Caco-2 (cell line): ENCODE data around the gene GABRA4. TPM values are rescaled to one million over a fixed set of nuclear protein-coding genes. Genes with fewer than 3 reads are reported as not detected.

Experiments
- BruUV-seq: library from RNA; stranded (reverse); fragments of 400-500 nt; replicated peaks from 2 replicates; lab custom pipeline; 2021; lab: Mats Ljungman, UMichigan
- CTCF ChIA-PET: fragments of 300-600 bp; sonication (Branson Sonifier 250); formaldehyde crosslinking; loops from one replicate; lab custom pipeline; 2022; ENCODE audit warnings: antibody characterized with exemption; lab: Charles Lee
- POLR2A ChIA-PET: fragments of 300-600 bp; sonication (Branson Sonifier 250); formaldehyde crosslinking; loops from one replicate; lab custom pipeline; 2022; ENCODE audit warnings: antibody characterized with exemption; lab: Charles Lee
- DNase-seq, 2 experiments: peaks; one replicate each; pipeline versions ENCODE4 v3.0.0 to v3.0.0-alpha.2; 2020 to 2022
- H3K27me3 ChIP-seq: replicated peaks from 2 replicates; pipeline ENCODE4 v1.6.0; 2011; ENCODE audit warnings: low read length; ENCODE audit not compliant: control insufficient read depth, insufficient read depth
- H3K36me3 ChIP-seq: 2 replicates; pipeline ENCODE4 v1.5.1; 2011; ENCODE audit warnings: low read length; ENCODE audit not compliant: control insufficient read depth, insufficient read depth
- H3K4me1 ChIP-seq: fragments of 250-450 bp; sonication (Bioruptor Pico); 2 replicates; pipeline ENCODE4 v1.5.1; 2020; ENCODE audit warnings: mild to moderate bottlenecking
- H3K4me3 ChIP-seq: 2 replicates; pipeline ENCODE4 v1.5.1; 2011; ENCODE audit warnings: low read depth, mild to moderate bottlenecking, control low read depth, low read length
- H3K9me3 ChIP-seq: fragments of 250-450 bp; sonication (Bioruptor Pico); 2 replicates; pipeline ENCODE4 v1.5.1; 2020; ENCODE audit warnings: mild to moderate bottlenecking, moderate library complexity
- H3K27ac Mint-ChIP-seq: one replicate; pipeline ENCODE4 v1.8.0; 2022; ENCODE audit warnings: mixed read lengths; ENCODE audit not compliant: unreplicated experiment
- H3K27me3 Mint-ChIP-seq: one replicate; pipeline ENCODE4 v1.8.0; 2022; ENCODE audit warnings: mixed read lengths; ENCODE audit not compliant: insufficient read depth, unreplicated experiment
- H3K36me3 Mint-ChIP-seq: one replicate; pipeline ENCODE4 v1.8.0; 2022; ENCODE audit warnings: mild to moderate bottlenecking, mixed read lengths; ENCODE audit not compliant: insufficient read depth, unreplicated experiment
- H3K4me1 Mint-ChIP-seq: one replicate; pipeline ENCODE4 v1.8.0; 2022; ENCODE audit warnings: low read depth, mixed read lengths; ENCODE audit not compliant: unreplicated experiment
- H3K4me3 Mint-ChIP-seq: one replicate; pipeline ENCODE4 v1.8.0; 2022; ENCODE audit warnings: mild to moderate bottlenecking, moderate library complexity, mixed read lengths; ENCODE audit not compliant: unreplicated experiment
- H3K9me3 Mint-ChIP-seq: one replicate; pipeline ENCODE4 v1.8.0; 2022; ENCODE audit warnings: mixed read lengths; ENCODE audit not compliant: unreplicated experiment
- intact Hi-C: fragments of 100-400 bp; cut with micrococcal nuclease; formaldehyde crosslinking; loops from one replicate; pipeline ENCODE4 v1.10.0; 2022; ENCODE audit not compliant: unreplicated experiment
- total RNA-seq: library from RNA; stranded (reverse); gene quantifications from 2 replicates; pipeline ENCODE4 v1.2.3, GENCODE V29; 2022
- TF ChIP-seq, protein P1 (sequence below), 2 experiments: fragments of 200-600 bp in 1 of 2; IDR thresholded peaks; 1 replicate in 1 of 2; 2 replicates in 1 of 2; pipeline versions ENCODE4 v1.5.1 to v1.8.0; 2011 to 2022; ENCODE audit warnings: antibody characterized with exemption in 1 of 2, control low read depth in 1 of 2, inconsistent platforms in 1 of 2, low read depth in 1 of 2, low read length in 1 of 2, mild to moderate bottlenecking in 1 of 2, moderate library complexity in 1 of 2; ENCODE audit not compliant: insufficient read depth in 1 of 2, severe bottlenecking in 1 of 2, unreplicated experiment in 1 of 2

The GABRA4 gene
- total RNA-seq, 1 experiment from 2014 or later, result 8.1 TPM

DNA sequence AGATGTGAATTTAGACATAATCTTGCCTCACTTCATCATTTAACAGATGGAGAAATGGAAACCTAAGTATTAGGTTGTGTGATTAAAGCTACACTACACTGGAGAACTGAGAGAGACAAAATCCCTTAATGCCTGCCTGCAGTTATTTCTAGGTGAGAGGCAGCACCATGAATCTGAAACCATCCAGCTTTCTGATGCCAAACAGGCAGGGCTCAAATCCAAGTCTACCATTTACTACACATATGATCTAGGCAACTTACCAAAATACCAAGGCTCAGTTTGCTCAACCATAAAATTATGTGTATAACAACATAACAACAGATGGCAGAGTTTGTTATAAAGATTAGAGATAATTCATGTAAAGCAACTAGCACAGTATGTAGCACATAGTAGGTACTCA is 38.7 kb downstream of the GABRA4 start:
- Mint-ChIP-seq H3K4me1 (no peaks in the 10 kb centered on the region), H3K9me3 (no peaks in the 10 kb centered on the region), H3K4me3 (no peak overlapping the region), H3K27ac (no peak overlapping the region), H3K27me3 (no peaks in the 10 kb centered on the region), H3K36me3 (no peaks in the 10 kb centered on the region)
- Histone ChIP-seq H3K4me3 (no peak overlapping the region), H3K36me3 (no peaks in the 10 kb centered on the region), H3K27me3 (no peaks in the 10 kb centered on the region), H3K9me3 (no peaks in the 10 kb centered on the region), H3K4me1 (no peaks in the 10 kb centered on the region)
- BruUV-seq, result no TSS peak
- ChIA-PET POLR2A (no interaction called here), CTCF (no interaction called here)
- TF ChIP-seq, protein P1, sequence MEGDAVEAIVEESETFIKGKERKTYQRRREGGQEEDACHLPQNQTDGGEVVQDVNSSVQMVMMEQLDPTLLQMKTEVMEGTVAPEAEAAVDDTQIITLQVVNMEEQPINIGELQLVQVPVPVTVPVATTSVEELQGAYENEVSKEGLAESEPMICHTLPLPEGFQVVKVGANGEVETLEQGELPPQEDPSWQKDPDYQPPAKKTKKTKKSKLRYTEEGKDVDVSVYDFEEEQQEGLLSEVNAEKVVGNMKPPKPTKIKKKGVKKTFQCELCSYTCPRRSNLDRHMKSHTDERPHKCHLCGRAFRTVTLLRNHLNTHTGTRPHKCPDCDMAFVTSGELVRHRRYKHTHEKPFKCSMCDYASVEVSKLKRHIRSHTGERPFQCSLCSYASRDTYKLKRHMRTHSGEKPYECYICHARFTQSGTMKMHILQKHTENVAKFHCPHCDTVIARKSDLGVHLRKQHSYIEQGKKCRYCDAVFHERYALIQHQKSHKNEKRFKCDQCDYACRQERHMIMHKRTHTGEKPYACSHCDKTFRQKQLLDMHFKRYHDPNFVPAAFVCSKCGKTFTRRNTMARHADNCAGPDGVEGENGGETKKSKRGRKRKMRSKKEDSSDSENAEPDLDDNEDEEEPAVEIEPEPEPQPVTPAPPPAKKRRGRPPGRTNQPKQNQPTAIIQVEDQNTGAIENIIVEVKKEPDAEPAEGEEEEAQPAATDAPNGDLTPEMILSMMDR (IDR thresholded peaks at IDR 0.05; ENCODE audit: insufficient read depth in 1 of 2, low read depth in 1 of 2, low read length in 1 of 2, severe bottlenecking in 1 of 2, unreplicated experiment in 1 of 2), result no peak
- intact Hi-C loops, result no loop called here
- DNase-seq, result no peak

DNA sequence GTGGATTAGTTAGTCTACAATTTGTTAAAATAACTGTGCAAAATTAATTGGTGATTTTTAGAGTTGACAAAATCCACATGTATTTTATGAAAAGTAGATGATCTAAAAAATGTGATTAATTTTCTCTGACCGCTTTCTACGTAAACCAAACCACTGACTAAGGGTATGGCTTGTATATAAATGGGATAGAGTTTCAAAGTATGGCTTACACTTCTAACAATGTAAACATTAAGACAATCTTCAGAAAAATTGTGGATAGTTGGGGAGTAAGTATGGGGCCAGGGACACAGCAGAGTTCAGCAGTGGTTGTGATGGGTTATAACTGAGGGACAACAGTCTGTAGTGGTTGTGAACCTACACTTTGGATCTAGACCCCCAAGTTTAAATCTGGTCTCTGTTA is 39.8 kb downstream of the GABRA4 start:
- Histone ChIP-seq H3K36me3 (no peaks in the 10 kb centered on the region), H3K9me3 (no peaks in the 10 kb centered on the region), H3K27me3 (no peaks in the 10 kb centered on the region), H3K4me3 (no peak overlapping the region), H3K4me1 (no peaks in the 10 kb centered on the region)
- H3K9me3 Mint-ChIP-seq, result no peaks in the 10 kb centered on the region
- H3K4me3 Mint-ChIP-seq, result no peak overlapping the region
- ChIA-PET POLR2A (no interaction called here), CTCF (no interaction called here)
- DNase-seq, result no peak
- H3K27ac Mint-ChIP-seq, result no peak overlapping the region
- BruUV-seq, result no TSS peak
- H3K27me3 Mint-ChIP-seq, result no peaks in the 10 kb centered on the region
- no peaks in the 10 kb centered on the region for H3K36me3 Mint-ChIP-seq
- no peaks in the 10 kb centered on the region for H3K4me1 Mint-ChIP-seq
- intact Hi-C loops, result no loop called here
- TF ChIP-seq, protein P1 (IDR thresholded peaks at IDR 0.05; ENCODE audit: insufficient read depth in 1 of 2, low read depth in 1 of 2, low read length in 1 of 2, severe bottlenecking in 1 of 2, unreplicated experiment in 1 of 2), result no peak

DNA sequence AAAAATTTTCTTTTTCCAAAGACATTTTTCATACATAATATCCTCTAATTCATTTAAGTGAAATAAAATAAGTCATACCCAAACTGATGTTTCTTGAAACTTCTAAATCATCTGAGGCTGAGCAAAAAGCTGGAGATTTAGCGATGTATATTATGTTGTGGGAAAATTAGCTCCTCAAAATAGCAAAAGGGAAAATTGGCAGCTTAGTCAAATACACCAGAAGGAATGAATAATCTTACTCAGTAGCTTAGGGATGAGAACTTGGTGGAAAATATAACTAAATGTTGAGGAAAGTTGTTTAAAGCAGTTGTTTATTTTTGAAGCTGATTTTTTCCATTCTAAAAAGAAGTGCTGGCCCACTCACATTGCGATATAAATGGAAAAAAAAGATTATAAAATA is 40.9 kb downstream of the GABRA4 start:
- Histone ChIP-seq H3K4me1 (no peaks in the 10 kb centered on the region), H3K27me3 (no peaks in the 10 kb centered on the region), H3K4me3 (no peak overlapping the region), H3K36me3 (no peaks in the 10 kb centered on the region), H3K9me3 (no peaks in the 10 kb centered on the region)
- H3K27me3 Mint-ChIP-seq, result no peaks in the 10 kb centered on the region
- no peaks in the 10 kb centered on the region for H3K4me1 Mint-ChIP-seq
- TF ChIP-seq, protein P1 (IDR thresholded peaks at IDR 0.05; ENCODE audit: insufficient read depth in 1 of 2, low read depth in 1 of 2, low read length in 1 of 2, severe bottlenecking in 1 of 2, unreplicated experiment in 1 of 2), result no peak
- no peaks in the 10 kb centered on the region for H3K9me3 Mint-ChIP-seq
- no peak overlapping the region for H3K27ac Mint-ChIP-seq
- no peak overlapping the region for H3K4me3 Mint-ChIP-seq
- ChIA-PET CTCF (no interaction called here), POLR2A (no interaction called here)
- BruUV-seq, result no TSS peak
- no peak for DNase-seq
- intact Hi-C loops, result no loop called here
- H3K36me3 Mint-ChIP-seq, result no peaks in the 10 kb centered on the region
